GM18868 (cell line): ENCODE results near the gene MYCBP.
"Not testable (repeated sequence)": the region's sequence is repeated elsewhere in the genome, so short reads cannot be mapped to it uniquely, and the experiment has no call there.

Experiments
- ATAC-seq: cut with Tn5 transposase; IDR thresholded peaks from one replicate; pipeline ENCODE4 v1.9.1; 2021; ENCODE audit warnings: mild to moderate bottlenecking, moderate library complexity; ENCODE audit not compliant: unreplicated experiment

The MYCBP gene, protein sequence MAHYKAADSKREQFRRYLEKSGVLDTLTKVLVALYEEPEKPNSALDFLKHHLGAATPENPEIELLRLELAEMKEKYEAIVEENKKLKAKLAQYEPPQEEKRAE

GRCh38 chr1:38873027-38873969 is at the start of gene MYCBP:
Gene MYCBP (minus strand): TSS chr1:38873348. CDS start chr1:38873305, 43 bp downstream.
- peak; percentile 96 for ATAC-seq

GRCh38 chr1:38919130-38919529 is 46.0 kb upstream of the MYCBP start:
- ATAC-seq, result no peak

DNA sequence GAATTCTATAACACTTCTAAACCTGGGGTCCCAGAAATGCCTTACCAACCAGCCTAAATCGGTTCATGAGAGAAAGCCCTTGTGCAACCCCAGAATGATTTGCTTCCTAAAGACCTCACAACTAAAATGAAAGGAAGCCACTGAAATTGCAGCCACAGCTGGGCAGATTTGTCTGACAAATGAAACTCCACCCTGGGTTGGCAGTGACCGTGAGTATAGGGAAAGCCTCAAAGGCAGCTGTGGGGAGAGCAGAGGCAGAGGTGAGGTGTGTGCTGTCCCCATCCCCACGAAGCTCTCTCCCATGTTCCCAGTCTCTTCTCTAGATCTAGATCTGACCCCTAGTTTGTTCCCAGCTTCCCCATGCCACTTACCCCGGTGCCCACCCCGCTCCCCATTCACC is 45.4 kb upstream of the MYCBP start:
- no peak for ATAC-seq

DNA sequence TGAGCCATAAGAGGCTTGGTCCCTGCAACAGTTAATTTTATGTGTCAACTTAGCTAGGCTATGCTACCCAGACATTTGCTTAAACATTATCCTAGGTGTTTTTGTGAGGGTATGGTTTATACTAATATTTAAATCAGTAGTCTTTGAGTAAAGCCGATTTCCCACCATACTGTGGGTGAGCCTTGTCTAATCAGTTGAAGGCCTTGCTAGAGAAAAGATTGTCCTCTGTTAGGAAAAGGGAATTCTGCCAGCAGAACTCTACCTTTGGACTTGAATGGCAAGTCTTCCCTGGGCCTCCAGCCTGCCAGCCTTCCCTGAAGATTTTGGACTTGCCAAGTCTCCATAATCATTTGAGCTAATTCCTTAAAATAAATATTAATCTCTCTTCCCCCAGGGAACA is 44.6 kb upstream of the MYCBP start:
- ATAC-seq, result no peak

DNA sequence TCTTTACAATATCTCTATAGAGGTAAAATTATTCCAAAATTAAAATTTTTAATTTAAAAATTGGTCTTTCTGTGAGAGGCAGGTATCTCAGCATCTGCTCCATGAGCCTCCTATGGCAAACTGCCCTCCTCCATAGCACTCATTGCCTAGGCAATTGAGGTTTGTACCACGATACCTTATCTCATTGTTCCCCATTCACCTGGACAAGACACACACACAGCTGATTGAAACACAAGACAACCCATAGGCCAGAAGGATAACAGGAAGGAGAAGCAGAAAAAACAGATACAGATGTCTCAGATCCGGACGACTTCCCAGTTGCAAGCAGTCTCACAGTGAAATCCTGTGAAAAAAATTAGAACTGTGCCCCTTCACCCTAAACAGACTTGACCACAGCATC is 44.2 kb upstream of the MYCBP start:
- no peak for ATAC-seq

DNA sequence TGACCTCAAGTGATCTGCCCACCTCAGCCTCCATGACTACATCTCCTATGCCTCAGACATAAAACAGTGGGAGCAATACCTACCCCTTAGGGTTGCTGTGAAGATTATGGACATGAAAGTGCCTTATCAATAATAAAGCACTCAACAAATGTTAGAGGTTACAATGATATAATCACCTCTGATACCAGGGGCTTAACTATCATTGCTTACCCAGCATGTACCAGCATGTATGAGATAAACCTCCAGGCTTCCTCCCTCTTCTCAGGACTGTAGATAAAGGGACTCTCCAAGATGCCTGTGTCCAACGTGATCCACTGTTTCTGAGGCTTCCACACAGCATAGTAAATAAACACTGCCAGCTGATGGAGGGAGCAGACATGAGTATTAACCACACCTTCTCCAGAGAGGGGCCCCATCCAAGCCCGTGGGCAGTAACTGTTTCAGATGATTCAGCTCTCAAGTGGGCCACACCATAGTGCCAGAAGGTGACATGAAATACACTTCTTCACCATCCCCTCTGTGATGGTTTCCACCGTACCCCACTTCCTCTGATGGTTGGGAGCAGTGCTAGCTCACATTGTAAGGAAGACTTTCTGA is 42.3 kb upstream of the MYCBP start:
- no peak for ATAC-seq

DNA sequence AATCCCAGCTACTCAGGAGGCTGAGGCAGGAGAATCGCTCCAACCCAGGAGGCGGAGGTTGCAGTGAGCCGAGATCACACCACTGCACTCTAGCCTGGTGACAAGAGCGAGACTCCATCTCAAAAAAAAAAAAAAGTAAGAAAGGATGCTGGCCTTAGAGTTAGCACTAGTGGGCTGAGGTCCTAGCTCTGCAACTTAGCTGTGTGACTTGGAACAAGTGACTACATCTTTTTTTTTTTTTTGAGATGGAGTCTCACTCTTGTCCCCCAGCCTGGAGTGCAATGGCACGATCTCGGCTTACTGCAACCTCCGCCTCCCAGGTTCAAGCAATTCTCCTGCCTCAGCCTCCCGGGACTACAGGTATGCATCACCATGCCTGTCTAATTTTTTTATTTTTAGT is 41.8 kb upstream of the MYCBP start:
- not testable (repeated sequence) for ATAC-seq

GRCh38 chr1:38908821-38909220 is 35.7 kb upstream of the MYCBP start:
- ATAC-seq, result no peak

DNA sequence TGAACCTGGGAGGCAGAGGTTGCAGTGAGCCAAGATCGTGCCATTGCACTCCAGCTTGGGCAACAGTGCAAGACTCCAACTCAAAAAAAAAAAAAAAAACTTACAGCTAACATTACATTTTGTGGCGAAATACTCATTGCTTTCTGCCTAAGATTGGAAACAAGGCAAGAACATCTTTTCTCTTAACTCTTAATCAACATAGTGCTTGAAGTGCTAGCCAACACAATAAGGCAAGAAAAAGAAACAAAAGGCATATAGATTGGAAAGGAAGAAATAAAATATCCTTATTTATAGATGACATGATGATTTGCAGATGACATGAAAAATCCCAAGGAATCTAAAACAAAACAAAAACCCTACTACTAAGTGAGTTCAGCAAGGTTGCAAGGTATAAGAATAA is 32.8 kb upstream of the MYCBP start:
- no peak for ATAC-seq

DNA sequence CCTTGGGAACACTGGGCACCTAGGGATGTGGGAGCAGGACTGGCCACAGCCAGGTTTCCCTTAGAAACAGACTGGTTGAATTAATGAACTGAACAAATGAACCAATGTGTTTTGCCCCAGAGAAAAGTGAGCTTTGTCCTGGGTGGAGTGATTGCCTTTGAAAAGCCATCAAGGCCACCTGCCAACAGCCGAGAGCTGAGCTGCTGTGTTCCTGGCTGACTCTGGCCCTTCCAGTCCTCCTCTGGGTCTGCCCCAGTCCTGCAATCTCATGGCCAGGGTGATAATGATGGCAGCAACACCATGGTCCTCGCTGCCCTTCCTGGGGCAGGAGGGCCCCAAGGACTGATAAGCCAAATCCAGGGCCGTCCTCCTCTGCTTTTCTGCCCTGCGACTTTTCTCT is 26.4 kb upstream of the MYCBP start:
- ATAC-seq, result no peak

- no peak for ATAC-seq
These were observed 25.6 kb upstream of the MYCBP start for GRCh38 chr1:38898653-38899230.

- no peak for ATAC-seq
These were observed 23.0 kb upstream of the MYCBP start for GRCh38 chr1:38896169-38896568.

DNA sequence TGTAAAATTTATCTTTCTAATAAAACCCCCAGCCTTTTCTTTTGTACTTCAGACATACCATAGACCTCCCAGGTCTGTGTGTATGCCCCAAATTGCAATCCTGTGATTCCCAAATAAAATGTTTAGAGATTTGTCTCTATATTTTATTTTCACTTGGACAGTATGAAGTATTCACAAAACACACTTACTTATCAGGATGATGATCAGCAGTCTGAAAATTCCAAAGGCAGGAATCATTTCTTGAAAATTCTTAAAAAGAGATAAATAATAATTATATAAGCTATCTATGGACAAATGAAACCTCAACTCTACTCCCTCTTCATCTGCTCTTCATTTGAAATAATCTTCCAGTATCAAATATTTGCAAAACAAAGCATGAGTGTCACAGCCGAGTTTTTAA is 19.8 kb upstream of the MYCBP start:
- no peak for ATAC-seq

DNA sequence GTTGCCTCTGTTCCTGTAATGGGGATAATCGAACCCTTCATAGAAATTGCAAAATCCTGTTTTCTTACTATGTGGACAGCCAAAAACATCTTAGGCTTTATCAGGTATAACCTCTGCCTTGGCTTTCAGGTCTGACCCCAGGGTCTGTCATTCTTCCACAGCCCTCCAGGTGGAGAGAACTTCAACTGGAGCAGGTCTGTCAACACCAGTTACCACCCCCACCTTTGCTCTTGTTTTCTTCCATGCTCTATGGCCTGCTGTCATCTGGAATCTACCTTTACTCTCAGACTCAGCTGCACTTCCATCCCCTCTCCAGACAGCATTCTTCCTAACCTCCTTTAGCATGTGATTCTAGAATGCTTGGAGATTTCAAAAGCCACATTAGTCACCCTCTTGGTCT is 18.6 kb upstream of the MYCBP start:
- no peak for ATAC-seq

DNA sequence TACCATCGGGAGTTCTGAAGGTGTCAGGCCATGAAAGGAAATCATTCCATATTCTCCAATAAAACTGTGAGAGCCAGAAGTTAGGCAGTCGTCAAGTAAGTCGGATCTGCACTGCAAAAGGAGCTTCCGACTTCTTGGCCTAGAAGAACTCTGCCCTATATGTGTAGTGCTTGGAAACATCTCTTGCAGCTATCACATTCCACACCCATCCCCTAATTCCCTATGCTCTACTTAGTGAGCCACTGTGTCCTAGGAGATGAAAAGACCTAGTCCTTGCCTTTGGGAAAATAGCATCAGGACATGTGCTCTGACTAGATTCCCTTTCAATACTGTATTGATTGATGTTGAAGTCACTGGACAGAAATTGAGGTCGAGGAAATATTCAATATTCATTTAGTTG is 16.4 kb upstream of the MYCBP start:
- no peak for ATAC-seq

DNA sequence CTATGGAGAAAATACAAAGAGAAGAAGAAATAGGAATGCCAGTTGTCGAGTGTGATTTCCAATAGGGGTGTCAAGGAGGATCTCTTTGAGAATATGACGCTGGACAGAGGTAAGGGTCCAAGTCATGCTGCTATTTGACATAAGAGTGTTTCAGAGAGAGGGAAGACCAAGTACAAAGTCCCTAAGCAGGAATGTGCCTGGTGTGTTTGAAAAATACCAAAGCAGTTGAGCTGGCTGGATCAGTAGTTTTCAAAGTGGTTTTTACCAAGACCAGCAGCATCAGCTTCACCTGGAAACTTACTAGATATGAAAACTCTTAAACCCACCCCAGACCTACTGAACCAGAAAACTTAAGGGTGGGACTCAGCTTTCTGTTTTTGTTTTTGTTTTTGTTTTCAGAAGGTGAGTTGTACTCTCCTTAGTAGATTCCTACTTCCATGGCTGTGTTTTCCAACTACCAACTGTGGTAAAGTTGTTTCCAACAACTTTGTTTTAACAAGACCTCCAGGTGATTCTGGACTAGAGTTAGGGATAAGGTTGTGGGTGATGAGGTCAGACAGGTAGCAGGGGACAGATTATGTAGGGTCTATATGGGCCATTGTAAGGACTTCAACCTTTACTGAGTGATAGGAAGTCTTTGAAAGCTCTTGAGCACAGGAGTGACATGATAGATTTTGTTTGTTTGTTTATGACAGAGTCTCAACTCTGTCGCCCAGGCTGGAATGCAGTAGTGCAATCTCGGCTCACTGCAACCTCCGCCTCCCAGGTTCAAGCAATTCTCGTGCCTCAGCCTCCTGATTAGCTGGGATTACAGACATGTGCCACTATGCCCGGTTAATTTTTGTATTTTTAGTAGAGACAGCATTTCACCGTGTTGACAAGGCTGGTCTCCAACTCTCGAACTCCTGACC is 15.5 kb upstream of the MYCBP start:
- ATAC-seq, result no peak

- no peak for ATAC-seq
These were observed 11.9 kb upstream of the MYCBP start for GRCh38 chr1:38885092-38885491.

- no peak for ATAC-seq
These were observed 8.3 kb upstream of the MYCBP start, which contains the start of gene GJA9 for GRCh38 chr1:38881487-38881886. Gene GJA9 (minus strand): TSS chr1:38881587. CDS start chr1:38876098, 5,489 bp downstream.

GRCh38 chr1:38875811-38876210 is 2.7 kb upstream of the MYCBP start:
- ATAC-seq, result no peak

- peak; percentile 19 for ATAC-seq
These were observed 634 bp downstream of the MYCBP start for GRCh38 chr1:38872401-38873026.
